Astrocyte (in vitro differentiated cells and primary cell): ENCODE data around the gene HDAC3. TPM values are rescaled to one million over a fixed set of nuclear protein-coding genes. Genes with fewer than 3 reads are reported as not detected.

Experiments used
- DNase-seq: peaks from one replicate; pipeline ENCODE4 v3.0.0-alpha.2; 2010; ENCODE audit warnings: low read depth
- FAIRE-seq: peaks from 2 replicates; lab custom pipeline; 2011; peaks lifted over from hg19 to GRCh38; lab: Jason Lieb, UNC
- H2AFZ ChIP-seq: 2 replicates; pipeline ENCODE4 v1.6.0; 2012; ENCODE audit warnings: low read depth, low read length, inconsistent platforms
- H3K27ac ChIP-seq: 2 replicates; pipeline ENCODE4 v1.5.1; 2011; ENCODE audit warnings: low read depth, low read length, inconsistent platforms
- H3K27me3 ChIP-seq: 2 replicates; pipeline ENCODE4 v1.6.0; 2011; ENCODE audit warnings: low read length, inconsistent platforms; ENCODE audit not compliant: insufficient read depth
- H3K36me3 ChIP-seq: 2 replicates; pipeline ENCODE4 v1.5.1; 2011; ENCODE audit warnings: low read length, inconsistent platforms; ENCODE audit not compliant: insufficient read depth
- H3K4me1 ChIP-seq: 2 replicates; pipeline ENCODE4 v1.5.1; 2011; ENCODE audit warnings: low read length, inconsistent platforms; ENCODE audit not compliant: insufficient read depth
- H3K4me2 ChIP-seq: 2 replicates; pipeline ENCODE4 v1.6.0; 2012; ENCODE audit warnings: low read length, inconsistent platforms
- H3K4me3 ChIP-seq: 2 replicates; pipeline ENCODE4 v1.5.1; 2011; ENCODE audit warnings: low read depth, mild to moderate bottlenecking, low read length, inconsistent platforms; ENCODE audit not compliant: insufficient read depth
- H3K79me2 ChIP-seq: 2 replicates; pipeline ENCODE4 v1.6.0; 2012; ENCODE audit warnings: mild to moderate bottlenecking, low read length, inconsistent platforms; ENCODE audit not compliant: insufficient read depth
- H3K9ac ChIP-seq: 2 replicates; pipeline ENCODE4 v1.6.0; 2012; ENCODE audit warnings: mild to moderate bottlenecking, low read length, inconsistent platforms
- H3K9me3 ChIP-seq: 2 replicates; pipeline ENCODE4 v1.5.1; 2012; ENCODE audit warnings: low read depth, mild to moderate bottlenecking, low read length, inconsistent platforms; ENCODE audit not compliant: insufficient read depth
- H4K20me1 ChIP-seq: 2 replicates; pipeline ENCODE4 v1.6.0; 2012; ENCODE audit warnings: low read length, inconsistent platforms; ENCODE audit not compliant: insufficient read depth
- H3K27ac Mint-ChIP-seq: one replicate; pipeline ENCODE4 v1.8.0; 2021; ENCODE audit warnings: mild to moderate bottlenecking, mixed read lengths; ENCODE audit not compliant: unreplicated experiment
- H3K27me3 Mint-ChIP-seq: one replicate; pipeline ENCODE4 v1.8.0; 2021; ENCODE audit warnings: low read depth, mixed read lengths; ENCODE audit not compliant: unreplicated experiment
- H3K36me3 Mint-ChIP-seq: one replicate; pipeline ENCODE4 v1.8.0; 2021; ENCODE audit warnings: low read depth, mixed read lengths; ENCODE audit not compliant: unreplicated experiment
- H3K4me1 Mint-ChIP-seq: one replicate; pipeline ENCODE4 v1.8.0; 2021; ENCODE audit warnings: low read depth, mixed read lengths; ENCODE audit not compliant: unreplicated experiment
- H3K4me3 Mint-ChIP-seq: one replicate; pipeline ENCODE4 v1.8.0; 2021; ENCODE audit warnings: mild to moderate bottlenecking, moderate library complexity, mixed read lengths; ENCODE audit not compliant: unreplicated experiment
- H3K9me3 Mint-ChIP-seq: one replicate; pipeline ENCODE4 v1.8.0; 2021; ENCODE audit warnings: mild to moderate bottlenecking, mixed read lengths; ENCODE audit not compliant: unreplicated experiment
- EZH2 ChIP-seq: IDR thresholded peaks from 2 replicates; pipeline ENCODE4 v1.6.1; 2012; ENCODE audit warnings: mild to moderate bottlenecking, low read length, inconsistent platforms; ENCODE audit not compliant: insufficient read depth
- total RNA-seq: library from RNA; stranded (reverse); gene quantifications from 2 replicates; pipeline ENCODE4 v1.2.1, GENCODE V29; 2021
- TF ChIP-seq, protein P1 (sequence below): IDR thresholded peaks from 2 replicates; pipeline ENCODE4 v1.5.1; 2011; ENCODE audit warnings: low read depth, mild to moderate bottlenecking, inconsistent platforms, low read length, moderate library complexity; ENCODE audit not compliant: insufficient read depth

The HDAC3 gene
- total RNA-seq, 1 donor from 2014 or later = 63.8 TPM

DNA sequence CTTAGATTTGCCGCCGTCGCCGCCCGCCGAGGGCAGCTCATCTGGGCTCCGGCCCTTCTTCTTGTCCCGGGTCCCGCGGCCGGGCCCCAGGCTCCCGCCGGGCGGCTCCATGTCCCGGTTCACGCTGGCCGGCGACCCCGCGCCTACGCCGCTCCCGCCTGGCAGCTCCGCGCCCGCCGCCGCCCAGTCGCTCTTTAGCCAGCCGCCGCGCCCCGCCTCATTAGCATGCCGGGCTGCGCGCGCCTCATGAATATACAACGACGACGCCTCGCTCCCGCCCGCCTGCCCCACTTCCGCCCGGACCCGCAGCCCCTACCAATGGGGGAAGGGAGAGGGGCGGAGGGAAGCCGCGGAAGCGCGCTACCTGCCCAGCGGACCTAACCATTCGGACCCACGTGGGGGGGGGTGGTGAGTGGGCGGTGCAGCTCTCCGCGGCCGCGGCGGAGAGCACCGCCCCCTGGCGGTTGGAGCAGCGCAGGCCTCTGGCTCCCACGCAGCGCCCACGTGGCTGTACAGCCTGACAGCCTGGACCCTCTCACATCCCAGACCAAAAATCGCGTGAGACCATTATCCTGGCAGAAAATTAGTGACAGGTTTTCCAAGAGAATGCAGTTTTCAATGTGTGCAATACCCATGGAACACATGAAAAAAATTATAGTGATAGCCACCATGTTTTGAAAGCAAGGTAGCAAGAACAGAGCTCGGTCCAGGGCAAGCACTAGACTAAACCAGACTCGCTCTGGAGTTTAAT is 17.7 kb downstream of the HDAC3 start, which contains the start of gene DIAPH1:
TSS of gene DIAPH1 (minus strand) at position 197 of the 751 bp plus-strand sequence. CDS start at position 111, 86 bp downstream.
- no peak for TF ChIP-seq EZH2
- TF ChIP-seq, protein P1, sequence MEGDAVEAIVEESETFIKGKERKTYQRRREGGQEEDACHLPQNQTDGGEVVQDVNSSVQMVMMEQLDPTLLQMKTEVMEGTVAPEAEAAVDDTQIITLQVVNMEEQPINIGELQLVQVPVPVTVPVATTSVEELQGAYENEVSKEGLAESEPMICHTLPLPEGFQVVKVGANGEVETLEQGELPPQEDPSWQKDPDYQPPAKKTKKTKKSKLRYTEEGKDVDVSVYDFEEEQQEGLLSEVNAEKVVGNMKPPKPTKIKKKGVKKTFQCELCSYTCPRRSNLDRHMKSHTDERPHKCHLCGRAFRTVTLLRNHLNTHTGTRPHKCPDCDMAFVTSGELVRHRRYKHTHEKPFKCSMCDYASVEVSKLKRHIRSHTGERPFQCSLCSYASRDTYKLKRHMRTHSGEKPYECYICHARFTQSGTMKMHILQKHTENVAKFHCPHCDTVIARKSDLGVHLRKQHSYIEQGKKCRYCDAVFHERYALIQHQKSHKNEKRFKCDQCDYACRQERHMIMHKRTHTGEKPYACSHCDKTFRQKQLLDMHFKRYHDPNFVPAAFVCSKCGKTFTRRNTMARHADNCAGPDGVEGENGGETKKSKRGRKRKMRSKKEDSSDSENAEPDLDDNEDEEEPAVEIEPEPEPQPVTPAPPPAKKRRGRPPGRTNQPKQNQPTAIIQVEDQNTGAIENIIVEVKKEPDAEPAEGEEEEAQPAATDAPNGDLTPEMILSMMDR = peak; percentile 86
- Mint-ChIP-seq H3K9me3 (no peaks in the 10 kb centered on the region), H3K27me3 (no peaks in the 10 kb centered on the region), H3K36me3 (peaks cover 3% of the 10 kb centered on the region), H3K27ac (peak within 1 kb of the TSS; percentile 73), H3K4me1 (peaks cover 15% of the 10 kb centered on the region), H3K4me3 (peak within 1 kb of the TSS; percentile 93)
- Histone ChIP-seq H3K36me3 (peaks cover 11% of the 10 kb centered on the region), H3K79me2 (peaks cover 44% of the 10 kb centered on the region), H2AFZ (peak within 1 kb of the TSS; percentile 46), H3K9ac (peak within 1 kb of the TSS; percentile 88), H3K9me3 (no peaks in the 10 kb centered on the region), H3K4me1 (peaks cover 11% of the 10 kb centered on the region), H3K27me3 (no peaks in the 10 kb centered on the region), H4K20me1 (peaks cover 26% of the 10 kb centered on the region), H3K27ac (peak within 1 kb of the TSS; percentile 51), H3K4me3 (peak within 1 kb of the TSS; percentile 62), H3K4me2 (peak within 1 kb of the TSS; percentile 86)
- FAIRE-seq (no peak), DNase-seq (peak; percentile 90)

DNA sequence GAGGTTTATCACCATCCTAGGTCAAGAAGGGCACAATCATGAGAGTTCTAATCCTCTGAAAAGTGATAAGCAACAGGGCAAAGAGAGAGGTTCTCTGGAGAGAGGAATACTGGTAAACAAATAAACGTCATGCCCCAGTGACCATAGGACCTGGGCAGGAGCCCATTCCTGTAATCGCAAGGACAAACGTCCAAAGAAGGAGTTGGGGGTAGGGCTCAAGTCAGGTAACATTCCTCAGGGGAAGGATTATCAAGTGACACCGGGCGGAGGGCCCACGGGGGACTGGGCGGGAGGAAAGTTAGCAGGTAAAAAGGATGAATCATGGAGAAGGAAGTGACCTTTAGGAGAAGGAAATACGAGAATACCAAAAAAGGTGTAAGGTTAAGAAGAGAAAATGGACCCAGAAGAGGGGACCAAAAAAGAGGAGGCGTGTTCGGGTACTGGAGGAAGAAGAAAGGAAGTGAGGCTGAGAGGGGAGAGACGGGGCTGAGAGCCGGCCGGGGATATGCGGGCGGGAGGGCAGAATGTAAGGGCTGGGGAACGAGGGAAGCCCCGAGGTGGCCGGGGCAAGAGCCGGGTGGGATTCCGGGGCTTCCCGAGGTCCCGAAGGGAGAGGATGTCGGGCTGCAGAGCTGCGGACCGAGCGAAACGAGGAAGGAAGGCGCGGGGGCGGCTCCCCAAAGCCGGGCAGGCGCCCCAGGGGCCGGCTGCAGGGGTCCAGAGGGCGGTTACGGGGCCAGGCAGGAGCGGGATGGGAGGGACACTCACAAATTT is 18.4 kb downstream of the HDAC3 start:
- peak overlapping the region; percentile 62 for H3K4me3 ChIP-seq

More for the DNA sequence above, 18.4 kb downstream of the HDAC3 start:
- Histone ChIP-seq H3K9ac (peak overlapping the region; percentile 88), H3K79me2 (peaks cover 51% of the 10 kb centered on the region), H3K36me3 (peaks cover 6% of the 10 kb centered on the region), H3K9me3 (no peaks in the 10 kb centered on the region), H3K27me3 (no peaks in the 10 kb centered on the region), H3K27ac (peak overlapping the region; percentile 51), H3K4me1 (peaks cover 11% of the 10 kb centered on the region), H2AFZ (peak overlapping the region; percentile 46), H3K4me2 (peak overlapping the region; percentile 86), H4K20me1 (peaks cover 29% of the 10 kb centered on the region)
- peaks cover 3% of the 10 kb centered on the region for H3K36me3 Mint-ChIP-seq
- H3K27me3 Mint-ChIP-seq = no peaks in the 10 kb centered on the region
- FAIRE-seq = no peak
- no peaks in the 10 kb centered on the region for H3K9me3 Mint-ChIP-seq
- DNase-seq = no peak
- TF ChIP-seq, protein P1 = no peak
- TF ChIP-seq EZH2 = no peak
- H3K4me1 Mint-ChIP-seq = peaks cover 13% of the 10 kb centered on the region
- peak overlapping the region; percentile 93 for H3K4me3 Mint-ChIP-seq
- H3K27ac Mint-ChIP-seq = peak overlapping the region; percentile 73
